Measurements from ENCODE around the gene SCYGR1.

DNA sequence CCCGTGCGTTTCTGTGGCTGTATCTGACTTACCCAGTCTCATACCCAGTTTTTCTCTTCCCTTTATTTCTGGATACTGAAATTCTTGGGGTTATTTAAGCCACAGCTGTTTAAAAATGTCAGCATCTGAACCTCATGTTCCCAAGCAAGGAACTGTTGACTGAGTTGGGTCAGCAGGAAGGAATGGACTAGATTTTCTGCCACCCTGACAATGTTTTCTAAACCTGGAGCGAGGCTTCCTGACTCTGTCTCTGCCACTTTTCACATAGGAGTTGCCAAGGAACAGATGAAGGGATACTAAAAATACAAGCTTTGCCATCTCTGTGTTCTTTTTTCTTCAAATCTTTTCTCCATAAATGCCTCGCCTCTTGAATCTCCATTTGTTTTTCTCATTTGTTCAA is 29.0 kb upstream of the SCYGR1 start:
- TF ChIP-seq, protein P1, sequence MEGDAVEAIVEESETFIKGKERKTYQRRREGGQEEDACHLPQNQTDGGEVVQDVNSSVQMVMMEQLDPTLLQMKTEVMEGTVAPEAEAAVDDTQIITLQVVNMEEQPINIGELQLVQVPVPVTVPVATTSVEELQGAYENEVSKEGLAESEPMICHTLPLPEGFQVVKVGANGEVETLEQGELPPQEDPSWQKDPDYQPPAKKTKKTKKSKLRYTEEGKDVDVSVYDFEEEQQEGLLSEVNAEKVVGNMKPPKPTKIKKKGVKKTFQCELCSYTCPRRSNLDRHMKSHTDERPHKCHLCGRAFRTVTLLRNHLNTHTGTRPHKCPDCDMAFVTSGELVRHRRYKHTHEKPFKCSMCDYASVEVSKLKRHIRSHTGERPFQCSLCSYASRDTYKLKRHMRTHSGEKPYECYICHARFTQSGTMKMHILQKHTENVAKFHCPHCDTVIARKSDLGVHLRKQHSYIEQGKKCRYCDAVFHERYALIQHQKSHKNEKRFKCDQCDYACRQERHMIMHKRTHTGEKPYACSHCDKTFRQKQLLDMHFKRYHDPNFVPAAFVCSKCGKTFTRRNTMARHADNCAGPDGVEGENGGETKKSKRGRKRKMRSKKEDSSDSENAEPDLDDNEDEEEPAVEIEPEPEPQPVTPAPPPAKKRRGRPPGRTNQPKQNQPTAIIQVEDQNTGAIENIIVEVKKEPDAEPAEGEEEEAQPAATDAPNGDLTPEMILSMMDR (IDR thresholded peaks at IDR 0.05; ENCODE audit: low read depth, low read length, poor library complexity, severe bottlenecking) = no peak
- TF ChIP-seq EZH2phosphoT487 (IDR thresholded peaks at IDR 0.05; ENCODE audit: borderline replicate concordance, low read length) = no peak

Data from DOHH2 (cell line).